Suppressor macrophage treated with lipopolysaccharide for 4 hours (primary cell): ENCODE data around the gene C1orf216.
"Not testable (repeated sequence)": the region's sequence is repeated elsewhere in the genome, so short reads cannot be mapped to it uniquely, and the experiment has no call there.

Experiments used
- DNase-seq: peaks from one replicate; pipeline ENCODE4 v3.0.0-alpha.2; 2020

Gene C1orf216, protein sequence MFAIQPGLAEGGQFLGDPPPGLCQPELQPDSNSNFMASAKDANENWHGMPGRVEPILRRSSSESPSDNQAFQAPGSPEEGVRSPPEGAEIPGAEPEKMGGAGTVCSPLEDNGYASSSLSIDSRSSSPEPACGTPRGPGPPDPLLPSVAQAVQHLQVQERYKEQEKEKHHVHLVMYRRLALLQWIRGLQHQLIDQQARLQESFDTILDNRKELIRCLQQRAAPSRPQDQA

DNA sequence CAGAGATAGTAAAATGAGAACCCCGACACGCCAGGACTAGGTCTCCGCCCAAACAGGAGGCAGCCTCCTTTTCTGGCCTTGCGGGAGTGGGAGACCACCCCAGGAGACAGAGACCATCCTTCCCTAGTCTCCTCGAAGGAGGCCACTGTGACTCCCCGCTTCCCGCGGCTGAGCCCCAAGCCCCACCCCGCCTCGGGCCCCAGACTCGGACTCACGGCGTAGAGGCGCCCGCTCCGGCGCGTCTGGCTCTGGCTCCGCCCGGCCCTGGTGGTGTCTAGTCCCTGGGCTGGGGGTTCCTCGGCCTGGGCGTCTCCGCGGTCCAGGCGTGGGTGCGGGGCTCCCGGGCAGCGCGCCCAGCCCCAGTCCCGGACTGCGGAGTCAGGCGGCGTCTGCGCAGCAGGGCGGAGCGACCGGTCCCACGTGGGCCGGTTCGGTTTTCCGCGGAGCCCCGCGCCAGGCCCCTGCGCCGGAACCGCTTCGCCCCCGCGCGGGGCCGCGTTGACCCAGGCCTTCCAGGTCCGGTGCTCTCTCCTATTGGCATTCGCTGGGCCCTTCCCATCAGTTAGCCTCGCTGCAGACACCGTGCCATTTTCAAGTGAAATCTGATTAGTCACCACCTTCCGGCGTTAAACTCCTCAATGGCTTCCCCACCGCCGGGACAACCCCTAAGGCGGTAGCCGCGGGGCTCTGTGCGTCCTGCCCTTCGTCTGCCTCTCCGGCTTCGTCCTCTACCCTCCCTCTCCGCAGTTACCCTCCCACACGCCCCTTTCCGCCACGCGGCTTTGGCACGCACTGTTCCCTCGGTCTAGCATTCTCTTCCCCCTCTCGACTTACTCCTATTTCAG, at the start of gene C1orf216:
C1orf216 (minus strand) TSS at position 393 of the 845 bp plus-strand sequence. CDS start 2,563 bp downstream, outside the sequence.
- peak; percentile 74 for DNase-seq

DNA sequence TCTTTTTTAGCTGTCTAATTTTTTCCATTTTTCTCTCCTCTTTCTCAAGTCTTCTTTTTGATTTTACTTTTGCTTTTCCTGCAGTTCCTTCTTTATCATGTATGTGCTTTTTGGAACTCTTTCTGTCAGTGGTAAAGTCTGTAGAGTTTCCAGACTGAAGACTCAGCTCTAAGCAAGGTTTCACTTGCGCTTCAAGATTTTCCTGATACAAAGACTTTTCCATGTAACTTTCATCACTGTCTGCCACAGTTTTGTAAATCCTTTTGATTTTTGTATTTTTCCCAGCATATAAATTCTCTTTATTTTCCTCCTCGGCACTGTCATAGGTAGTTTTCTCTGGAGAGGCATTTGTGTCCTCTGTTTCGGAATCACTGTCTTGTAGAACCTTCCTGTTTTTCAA, 45.6 kb upstream of the C1orf216 start:
- no peak for DNase-seq

DNA sequence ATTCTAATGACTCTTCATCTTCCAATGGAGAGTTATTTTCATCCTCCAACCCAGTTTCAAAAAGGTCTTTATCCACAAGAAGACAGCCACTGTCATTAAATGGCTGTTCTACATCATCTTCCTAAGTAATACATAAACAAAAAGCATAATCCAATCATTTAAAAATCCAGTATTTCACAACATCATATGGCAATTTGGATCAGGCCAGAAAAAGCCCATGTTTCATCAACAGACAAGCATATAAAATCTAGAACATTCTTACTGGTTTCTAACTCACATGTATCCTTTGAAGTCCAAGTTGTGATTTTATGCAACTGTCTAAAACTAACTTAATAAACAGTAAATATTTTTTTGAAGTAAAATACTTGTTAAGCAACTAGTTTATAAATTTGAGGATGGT, 44.5 kb upstream of the C1orf216 start:
- DNase-seq: peak; percentile 20

DNA sequence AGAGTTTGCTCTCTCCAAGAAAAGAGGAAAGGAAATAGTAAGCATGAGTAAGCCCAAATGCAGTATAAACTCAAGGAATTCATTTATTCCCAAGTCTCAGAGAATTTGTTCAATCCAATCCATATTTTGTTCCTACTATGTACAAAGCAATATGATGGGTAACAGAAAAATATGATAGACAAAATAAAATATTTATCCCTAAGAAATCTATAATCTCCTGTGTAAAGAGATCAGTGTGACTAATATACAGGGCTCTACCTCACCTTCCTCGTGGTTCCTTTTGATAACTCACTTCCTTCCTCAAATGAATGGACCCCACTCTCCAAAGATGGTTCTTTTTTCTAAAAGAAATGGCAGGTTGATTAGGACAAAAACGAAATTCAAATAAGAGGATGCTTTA, 43.5 kb upstream of the C1orf216 start:
- no peak for DNase-seq

DNA sequence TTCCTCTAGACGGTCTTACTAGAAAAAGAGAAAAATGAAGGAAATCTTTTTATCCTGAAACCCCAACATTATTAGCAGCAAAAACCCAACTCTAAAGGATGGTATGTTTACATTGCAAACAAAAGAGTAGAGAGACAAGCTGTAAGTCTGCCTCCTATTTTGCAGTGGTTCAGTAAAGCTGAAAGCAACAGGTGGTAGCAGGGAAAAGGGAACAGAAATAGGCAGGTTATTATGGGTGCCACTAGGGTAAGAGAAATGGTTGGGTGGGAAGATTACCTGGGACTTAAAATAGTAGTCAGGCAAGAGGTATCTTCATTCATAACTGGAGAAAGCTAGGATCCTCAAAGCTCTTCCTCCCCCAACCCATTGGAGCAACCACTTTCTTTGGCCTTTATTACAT, 37.4 kb upstream of the C1orf216 start:
- DNase-seq: no peak

DNA sequence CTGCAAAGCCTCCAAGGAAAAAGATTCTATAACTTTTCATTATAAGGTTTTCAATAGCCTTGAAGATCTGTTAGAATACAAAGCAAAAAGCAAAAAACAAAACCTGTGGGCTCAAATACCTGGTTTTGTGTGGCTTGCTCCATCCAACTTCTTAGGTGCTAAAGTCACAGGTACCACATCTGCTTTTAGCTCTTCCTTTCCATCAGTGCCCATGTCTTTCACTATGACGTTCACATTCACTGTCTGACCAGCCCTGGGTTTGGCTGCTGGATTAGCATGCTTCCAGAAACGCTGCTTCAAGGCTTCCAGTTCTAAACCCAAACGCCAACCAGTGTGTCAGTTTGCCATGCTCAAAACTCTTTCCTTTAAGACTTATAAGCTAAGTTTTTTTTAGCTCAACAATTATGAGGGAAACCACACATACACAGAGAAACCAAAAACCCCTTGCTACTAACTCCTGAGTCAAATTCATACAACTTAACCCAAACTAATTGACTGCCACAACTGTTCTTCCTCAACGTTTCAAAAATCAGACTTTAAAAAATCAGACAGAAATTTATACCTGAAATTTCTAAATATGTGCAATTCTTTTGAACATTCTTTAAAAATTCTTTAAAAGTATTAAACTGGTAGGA, 35.1 kb upstream of the C1orf216 start:
- DNase-seq: no peak

DNA sequence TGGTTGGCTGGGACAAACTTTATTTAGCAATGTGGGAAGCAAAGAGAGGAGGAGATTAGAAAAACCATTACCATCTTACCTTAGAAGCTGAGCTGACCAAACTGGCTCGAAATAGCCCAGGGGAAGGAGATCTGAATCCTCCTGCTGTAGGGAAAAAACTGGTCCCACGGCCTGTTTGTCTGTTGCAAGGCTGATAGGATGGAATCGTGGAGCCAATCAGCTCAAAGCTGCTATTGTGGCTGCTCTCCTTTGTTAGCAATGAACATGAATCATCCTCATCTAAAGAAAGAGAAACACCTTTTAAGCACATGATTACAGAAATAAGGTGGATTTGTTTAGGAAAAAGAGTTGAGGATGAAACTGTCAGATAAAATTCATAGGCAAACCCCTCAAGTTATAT, 29.6 kb upstream of the C1orf216 start:
- no peak for DNase-seq

DNA sequence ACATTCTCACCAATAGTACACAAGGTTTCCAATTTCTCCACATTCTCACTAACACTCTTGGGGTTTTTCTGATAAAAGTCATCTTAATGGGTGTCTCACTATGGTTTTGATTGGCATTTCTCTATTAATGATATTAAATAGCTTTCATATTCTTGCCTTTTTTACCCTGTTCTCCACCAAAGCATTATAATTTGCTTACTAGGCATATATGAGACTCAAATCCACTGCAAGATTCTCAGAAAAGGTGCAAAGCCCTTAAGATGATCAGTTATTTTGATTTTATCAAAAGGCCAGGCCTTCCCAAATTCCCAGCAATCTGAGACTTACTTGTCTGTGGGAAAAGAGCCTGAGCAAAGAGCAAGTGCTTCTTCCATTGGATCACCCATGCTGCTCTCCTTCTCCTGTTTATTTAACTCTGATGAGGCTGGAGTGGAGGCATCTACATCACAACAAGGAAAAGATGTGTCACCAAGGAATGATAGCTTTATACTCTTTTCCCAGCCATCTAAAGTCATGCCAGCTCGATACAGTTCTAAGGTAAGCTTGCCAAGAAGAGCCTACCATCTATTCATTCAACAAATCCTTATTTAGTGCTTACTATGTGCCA, 26.5 kb upstream of the C1orf216 start:
- DNase-seq: no peak

DNA sequence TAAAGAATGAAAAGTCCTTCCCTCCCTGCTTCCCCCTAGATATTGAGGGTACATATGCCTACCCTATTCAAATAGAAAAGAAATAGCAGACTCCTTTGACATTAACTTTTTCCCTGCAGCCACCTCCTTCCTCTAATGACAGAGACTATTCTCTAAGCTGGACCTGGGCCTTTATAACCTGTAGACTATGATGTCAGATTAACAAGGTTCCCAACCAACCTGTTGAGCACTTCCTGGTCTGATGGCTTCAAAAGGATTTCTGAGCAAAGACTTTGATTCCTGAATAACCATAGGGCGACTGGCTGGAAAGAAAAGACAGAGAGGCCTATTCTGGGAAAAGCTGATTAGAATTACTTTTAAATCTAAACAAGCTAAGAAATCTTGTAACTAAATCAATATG, 18.4 kb upstream of the C1orf216 start:
- DNase-seq: no peak

DNA sequence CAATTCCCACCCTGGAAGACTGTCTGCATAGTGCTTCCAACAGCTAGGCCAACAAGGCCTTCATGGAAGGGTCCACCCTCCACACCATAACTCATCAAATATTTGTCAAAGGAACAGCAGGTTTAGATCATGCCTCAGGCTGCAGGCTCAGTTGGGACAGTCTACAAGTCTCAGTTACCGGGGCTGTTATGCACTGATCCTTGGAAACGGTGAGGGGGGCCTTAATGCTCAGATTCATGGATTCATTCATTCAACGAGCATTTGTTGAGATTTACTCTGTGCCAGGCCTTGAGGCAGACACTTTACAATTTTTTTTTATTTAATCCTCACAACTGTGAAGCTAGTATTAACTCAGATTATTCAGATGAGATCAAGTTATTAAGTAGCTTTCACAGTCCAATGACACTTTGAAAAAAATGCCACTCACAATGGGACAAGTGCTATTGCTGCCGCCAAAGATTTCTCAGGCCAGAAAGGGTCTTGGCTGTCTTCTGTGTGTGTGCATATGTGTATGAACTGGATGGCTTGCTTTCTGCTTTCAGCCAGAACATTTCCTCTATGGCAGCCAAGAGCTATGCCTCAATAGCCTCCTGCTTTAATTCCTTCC, 8.9 kb upstream of the C1orf216 start:
- DNase-seq: no peak

DNA sequence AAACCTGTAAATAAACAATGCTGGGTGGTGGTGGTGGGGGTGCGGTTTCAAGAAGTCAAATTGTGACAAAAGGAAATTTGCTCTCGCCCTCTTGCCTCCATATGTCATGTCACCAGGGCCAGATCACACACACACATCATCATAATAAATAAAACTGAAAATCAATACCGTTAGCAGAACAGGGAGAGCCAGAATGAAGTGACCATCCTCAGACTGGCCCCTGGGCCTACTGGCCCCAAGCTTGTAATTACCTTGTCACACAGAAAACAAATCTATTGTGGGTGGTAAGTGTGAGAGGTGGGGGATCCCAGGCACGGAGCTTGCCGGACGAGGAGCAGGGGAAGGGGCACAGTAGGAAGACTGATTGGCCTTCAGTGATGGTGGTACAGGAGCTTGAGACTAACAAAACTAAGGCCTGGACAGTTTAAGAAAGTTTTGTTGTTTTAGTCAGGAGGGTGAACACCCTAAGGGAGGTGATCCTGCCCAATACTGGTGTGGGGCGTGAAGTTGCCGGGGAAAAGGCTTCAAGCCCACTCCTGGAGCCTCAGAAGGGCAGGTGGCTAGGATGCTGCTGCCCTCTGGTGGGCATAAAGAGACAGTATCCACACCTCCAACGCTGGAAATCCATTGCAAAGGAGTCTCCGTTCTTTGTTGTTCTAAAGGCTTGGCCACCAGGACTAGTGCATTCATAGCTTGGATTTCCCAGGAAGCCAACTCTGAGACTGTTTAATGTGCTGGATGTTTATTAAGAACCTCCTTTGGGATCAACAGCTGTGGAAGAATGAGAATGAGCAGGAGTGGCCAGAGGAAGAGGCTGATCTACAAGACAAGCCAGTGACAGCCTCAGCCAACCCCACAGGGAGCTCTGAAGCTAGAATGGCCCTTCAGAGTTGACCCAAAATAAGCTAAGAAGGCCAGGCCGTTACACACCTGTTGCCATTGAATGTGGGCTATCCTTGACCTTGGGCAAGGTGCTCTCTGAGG, 8.1 kb upstream of the C1orf216 start:
- DNase-seq: peak; percentile 62

DNA sequence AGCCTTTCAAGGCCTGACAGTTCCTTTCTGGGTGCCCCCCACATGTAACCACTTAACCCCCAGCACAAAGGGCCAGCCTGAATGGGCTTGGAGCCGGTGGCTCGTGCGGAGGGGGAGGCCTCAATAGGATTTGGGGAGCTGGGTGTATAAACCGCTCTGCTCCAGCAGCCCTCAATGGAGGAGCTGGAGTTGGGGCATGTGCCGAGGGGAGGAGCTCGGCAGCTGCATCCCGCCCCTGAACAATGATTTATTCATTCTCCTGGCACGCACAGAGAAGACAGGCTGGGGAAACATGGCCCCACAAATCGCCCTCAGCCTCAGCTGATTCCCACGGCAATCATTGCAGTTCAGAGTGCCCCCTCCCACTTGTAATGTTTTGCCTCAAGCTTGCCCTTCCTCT, 6.9 kb upstream of the C1orf216 start:
- DNase-seq: no peak

DNA sequence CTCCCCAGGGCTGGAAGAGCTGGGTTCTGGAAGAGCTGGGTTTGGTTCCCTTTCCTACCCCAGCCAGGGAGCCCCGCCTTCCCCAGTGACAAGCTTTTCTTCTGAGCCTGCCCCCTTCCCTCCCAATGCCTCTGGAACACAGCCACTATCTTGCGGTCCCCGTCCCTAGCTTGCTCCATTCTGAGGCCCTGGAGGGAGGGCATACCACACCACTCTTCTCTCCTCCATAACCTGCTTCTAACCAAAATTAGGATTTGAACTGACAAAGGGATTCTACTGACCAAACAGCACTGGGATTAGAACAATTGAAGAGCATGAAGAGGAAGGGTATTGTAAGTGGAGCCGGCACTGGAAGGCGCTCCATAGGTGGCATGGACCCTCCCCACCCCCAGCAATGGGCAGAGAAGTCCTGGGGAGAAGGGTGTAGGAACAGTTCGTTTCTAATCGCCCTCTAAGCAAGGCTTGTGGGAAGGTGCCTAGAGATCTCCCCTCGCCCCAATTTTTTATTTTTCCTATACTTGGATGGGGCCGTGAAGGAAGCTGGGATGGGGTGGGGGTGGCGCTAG, 690 bp downstream of the C1orf216 start:
- DNase-seq: peak; percentile 63

DNA sequence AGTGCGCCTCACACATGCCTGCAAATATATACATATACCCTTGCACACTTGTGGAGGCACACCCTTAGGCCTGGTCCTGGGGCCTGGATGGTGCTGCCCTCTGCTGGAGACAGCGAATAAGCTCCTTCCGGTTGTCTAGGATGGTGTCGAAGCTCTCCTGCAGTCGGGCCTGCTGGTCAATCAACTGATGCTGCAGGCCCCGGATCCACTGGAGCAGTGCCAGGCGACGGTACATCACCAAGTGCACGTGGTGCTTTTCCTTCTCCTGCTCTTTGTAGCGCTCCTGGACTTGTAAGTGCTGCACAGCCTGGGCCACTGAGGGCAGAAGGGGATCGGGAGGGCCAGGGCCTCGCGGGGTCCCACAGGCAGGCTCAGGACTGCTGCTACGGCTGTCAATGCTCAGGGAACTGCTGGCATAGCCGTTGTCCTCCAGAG, 3.1 kb downstream of the C1orf216 start:
- DNase-seq: peak; percentile 84

DNA sequence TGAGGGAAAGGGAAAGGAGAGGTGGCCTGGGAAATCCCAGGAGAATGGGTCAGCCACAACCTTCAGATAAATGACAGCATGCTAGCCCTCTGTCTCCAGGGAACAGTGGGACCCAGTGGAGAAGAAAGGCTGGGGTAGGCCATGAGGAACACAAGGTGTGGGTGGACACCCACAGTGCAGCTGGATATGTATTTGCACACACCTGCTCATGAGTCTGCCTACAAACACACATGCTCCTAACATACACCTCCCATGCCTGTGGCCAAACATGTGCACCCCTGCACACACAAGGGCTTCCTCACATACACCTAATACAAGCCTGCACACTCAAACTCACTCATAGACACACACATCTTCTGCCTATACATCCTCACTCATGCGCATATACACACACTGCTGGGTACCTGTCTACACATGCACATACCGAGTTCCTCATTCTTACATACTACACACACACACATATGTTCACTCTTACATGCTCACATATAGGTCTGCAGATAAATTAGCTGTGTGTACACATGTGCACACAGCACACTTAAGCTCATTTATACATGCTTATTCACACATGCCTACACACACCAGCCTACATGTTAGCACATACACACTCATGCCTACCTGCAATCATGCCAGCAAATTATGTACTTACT, 3.6 kb downstream of the C1orf216 start:
- no peak for DNase-seq

DNA sequence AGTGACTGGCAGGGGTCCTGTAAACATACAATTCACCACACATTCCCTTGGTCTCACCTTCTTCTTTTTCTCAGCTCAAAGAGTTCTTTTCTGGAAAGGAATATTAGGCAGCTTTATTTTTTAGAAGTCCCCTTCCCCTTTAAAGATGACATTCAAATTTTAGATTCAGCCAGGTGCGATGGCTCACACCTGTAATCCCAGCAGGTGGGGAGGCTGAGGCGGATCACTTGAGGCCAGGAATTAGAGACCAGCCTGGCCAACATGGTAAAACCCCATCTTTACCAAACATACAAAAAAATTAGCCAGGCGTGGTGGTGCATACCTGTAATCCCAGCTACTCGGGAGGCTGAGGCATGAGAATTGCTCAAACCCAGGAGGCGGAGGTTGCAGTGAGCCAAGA, 7.6 kb downstream of the C1orf216 start:
- DNase-seq: not testable (repeated sequence)

DNA sequence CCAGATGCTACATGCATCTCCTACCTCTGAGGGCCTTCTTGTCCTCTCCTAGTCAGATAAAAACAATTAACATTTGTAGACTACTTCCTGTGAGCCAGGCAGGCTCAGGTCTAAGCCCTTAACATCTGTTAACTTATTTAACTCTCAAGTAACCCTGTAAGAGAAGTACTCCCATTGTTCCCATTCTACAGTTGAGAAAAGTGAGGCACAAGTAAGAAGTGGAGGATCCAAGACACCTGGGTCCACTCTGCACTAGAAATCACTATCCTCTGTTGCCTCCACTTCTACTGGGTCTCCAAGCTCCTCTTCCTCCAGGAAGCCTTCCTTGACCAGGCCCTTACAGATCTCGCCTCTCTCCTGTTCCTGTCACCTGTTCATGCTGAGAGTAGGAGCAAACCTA, 9.7 kb downstream of the C1orf216 start:
- no peak for DNase-seq

DNA sequence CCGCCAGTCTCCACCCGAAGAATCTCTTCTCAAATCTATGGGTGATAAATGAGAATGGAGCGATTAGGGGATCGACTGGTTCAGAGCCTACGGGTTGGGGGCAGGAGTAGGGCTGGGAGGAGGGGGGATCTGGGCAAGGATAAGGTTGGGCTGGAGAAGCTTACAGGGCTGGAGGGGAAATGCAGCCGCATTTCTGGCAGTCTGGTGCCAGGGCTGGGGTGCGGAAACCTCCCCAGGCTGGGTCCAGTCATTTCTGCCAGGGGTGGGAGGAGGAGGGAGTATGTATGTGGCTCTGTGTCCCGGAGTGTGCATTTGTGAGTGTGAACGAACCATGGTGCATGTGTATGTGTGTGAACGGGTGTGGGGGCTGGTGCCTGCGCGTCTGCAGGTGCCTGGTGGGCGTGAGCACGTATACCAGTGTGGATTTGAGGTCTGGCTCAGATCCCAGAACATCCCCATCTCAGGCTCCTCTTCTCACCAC, 10.2 kb downstream of the C1orf216 start:
- no peak for DNase-seq

DNA sequence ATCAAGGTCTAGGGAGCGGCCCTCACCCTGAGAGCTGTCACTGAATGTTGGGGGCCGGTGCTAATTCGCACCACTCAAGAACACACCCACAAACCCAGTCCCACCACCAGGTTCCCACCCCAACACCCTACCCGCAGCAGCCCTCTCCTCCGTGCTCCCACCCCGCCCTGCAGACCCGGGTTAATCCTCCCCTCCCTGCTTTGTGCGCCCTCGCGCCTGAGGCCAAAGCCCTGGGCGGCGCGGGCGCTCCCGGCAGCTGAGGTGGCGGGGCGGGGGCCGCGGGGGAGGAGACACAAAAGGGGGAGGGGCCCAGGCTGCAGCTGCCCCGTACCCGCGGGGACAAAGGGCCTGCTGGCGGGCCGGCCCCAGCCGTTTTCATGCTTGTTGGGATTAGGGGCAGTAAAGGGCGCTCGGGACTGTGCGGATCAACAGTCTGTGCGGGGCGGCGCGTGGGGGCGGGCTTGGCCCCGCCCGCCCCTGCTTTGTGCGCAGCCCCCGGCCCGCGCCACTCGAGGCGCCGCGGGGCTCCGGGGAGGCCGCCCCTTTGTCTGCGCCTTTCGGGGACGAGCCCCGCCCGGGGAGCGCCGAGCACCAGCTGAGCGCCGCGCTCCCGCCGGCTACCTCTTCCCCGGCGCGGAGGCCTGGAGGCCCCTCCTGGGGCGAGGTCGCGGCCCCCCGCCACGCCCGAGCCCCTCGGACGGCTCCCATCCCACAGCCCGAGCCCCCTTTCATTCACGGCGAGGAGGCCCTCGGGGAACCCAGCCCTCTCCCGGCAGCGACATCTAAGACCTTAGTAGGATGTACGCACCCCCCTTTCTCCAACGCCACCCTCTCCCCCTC, 10.9 kb downstream of the C1orf216 start:
- DNase-seq: no peak
